Chondrocyte (in vitro differentiated cells): ENCODE results near the gene DYTN. TPM values are rescaled to one million over a fixed set of nuclear protein-coding genes. Genes with fewer than 3 reads are reported as not detected.
"Not testable (repeated sequence)": the region's sequence is repeated elsewhere in the genome, so short reads cannot be mapped to it uniquely, and the experiment has no call there.

Experiments used
- DNase-seq: peaks from one replicate; pipeline ENCODE4 v3.0.0; 2021; ENCODE audit warnings: mixed read lengths, low spot score
- H3K27ac Mint-ChIP-seq: one replicate; pipeline ENCODE4 v1.8.0; 2021; ENCODE audit warnings: mild to moderate bottlenecking, moderate library complexity, mixed read lengths; ENCODE audit not compliant: unreplicated experiment
- H3K27me3 Mint-ChIP-seq: 2 replicates; pipeline ENCODE4 v1.8.0; 2021; ENCODE audit warnings: low read depth, mixed read lengths
- H3K36me3 Mint-ChIP-seq: 2 replicates; pipeline ENCODE4 v1.8.0; 2021; ENCODE audit warnings: low read depth, mixed read lengths
- H3K4me1 Mint-ChIP-seq: 2 replicates; pipeline ENCODE4 v1.8.0; 2021; ENCODE audit warnings: low read depth, mild to moderate bottlenecking, mixed read lengths
- H3K4me3 Mint-ChIP-seq: one replicate; pipeline ENCODE4 v1.8.0; 2021; ENCODE audit warnings: mild to moderate bottlenecking, moderate library complexity, mixed read lengths; ENCODE audit not compliant: unreplicated experiment
- H3K9me3 Mint-ChIP-seq: 2 replicates; pipeline ENCODE4 v1.8.0; 2021; ENCODE audit warnings: low read depth, mixed read lengths
- total RNA-seq: library from RNA; stranded (reverse); gene quantifications from 3 replicates; pipeline ENCODE4 v1.2.1, GENCODE V29; 2021
- TF ChIP-seq, protein P1 (sequence below): fragments of 200-600 bp; sonication (generic); IDR thresholded peaks from 2 replicates; pipeline ENCODE4 v1.5.0; 2021; ENCODE audit warnings: antibody characterized with exemption, mild to moderate bottlenecking, moderate library complexity

The DYTN gene
- total RNA-seq, 1 donor from 2014 or later, result not detected

DNA sequence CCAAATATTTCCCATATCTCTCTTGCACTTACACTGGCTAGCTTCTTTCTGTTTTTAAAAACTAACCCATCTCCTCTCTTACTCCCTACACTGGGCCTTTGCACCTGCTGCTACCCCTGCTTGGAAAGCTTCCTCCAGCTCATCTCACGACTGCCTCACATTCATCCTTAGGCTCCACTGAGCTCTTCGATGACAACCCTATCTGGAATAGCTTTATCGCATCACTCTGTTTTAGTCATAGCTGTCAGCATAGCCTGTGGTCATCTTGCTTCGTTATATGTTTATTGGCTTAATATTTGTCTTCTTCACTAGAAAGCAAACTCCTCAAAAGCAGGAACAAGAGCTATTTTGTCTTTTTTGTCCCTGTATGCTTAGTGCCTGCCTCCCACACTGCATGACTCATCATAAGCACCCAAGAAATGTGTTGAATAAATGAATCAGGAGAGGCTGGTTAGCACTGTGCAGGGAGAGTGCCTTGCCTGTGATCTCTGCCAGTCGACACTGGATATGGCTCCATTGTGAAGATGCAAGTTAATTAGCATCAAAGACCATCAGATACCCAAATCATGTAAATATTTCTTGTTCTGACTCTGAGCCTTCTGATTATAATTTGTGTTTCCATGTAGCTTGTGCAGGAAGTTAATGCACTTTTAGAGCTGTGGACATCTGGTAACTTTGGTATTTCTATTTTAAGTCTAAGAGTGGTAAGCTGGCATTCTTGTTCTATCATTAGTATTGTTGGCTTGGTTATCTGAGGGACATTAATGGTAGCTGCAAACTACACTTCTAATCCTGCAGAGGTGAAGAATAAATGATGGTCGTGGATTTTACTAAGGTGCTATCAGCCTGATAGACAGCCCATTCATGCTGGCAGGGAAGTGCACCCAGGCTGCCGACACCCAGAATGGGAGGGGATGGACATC is 10.3 kb upstream of the DYTN start:
- peaks cover 4% of the 10 kb centered on the region for H3K9me3 Mint-ChIP-seq
- H3K36me3 Mint-ChIP-seq, result no peaks in the 10 kb centered on the region
- no peak overlapping the region for H3K4me3 Mint-ChIP-seq
- no peaks in the 10 kb centered on the region for H3K4me1 Mint-ChIP-seq
- no peak for DNase-seq
- no peak overlapping the region for H3K27ac Mint-ChIP-seq
- H3K27me3 Mint-ChIP-seq, result peaks cover 39% of the 10 kb centered on the region
- TF ChIP-seq, protein P1, sequence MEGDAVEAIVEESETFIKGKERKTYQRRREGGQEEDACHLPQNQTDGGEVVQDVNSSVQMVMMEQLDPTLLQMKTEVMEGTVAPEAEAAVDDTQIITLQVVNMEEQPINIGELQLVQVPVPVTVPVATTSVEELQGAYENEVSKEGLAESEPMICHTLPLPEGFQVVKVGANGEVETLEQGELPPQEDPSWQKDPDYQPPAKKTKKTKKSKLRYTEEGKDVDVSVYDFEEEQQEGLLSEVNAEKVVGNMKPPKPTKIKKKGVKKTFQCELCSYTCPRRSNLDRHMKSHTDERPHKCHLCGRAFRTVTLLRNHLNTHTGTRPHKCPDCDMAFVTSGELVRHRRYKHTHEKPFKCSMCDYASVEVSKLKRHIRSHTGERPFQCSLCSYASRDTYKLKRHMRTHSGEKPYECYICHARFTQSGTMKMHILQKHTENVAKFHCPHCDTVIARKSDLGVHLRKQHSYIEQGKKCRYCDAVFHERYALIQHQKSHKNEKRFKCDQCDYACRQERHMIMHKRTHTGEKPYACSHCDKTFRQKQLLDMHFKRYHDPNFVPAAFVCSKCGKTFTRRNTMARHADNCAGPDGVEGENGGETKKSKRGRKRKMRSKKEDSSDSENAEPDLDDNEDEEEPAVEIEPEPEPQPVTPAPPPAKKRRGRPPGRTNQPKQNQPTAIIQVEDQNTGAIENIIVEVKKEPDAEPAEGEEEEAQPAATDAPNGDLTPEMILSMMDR, result no peak

- Mint-ChIP-seq H3K4me3 (no peak overlapping the region), H3K4me1 (no peaks in the 10 kb centered on the region), H3K27me3 (peaks cover 37% of the 10 kb centered on the region), H3K27ac (no peak overlapping the region), H3K36me3 (no peaks in the 10 kb centered on the region), H3K9me3 (peaks cover 4% of the 10 kb centered on the region)
- DNase-seq, result no peak
- TF ChIP-seq, protein P1, result no peak
Observed at GRCh38 chr2:206727287-206727686, 9.1 kb upstream of the DYTN start.

GRCh38 chr2:206723288-206723687 is 5.1 kb upstream of the DYTN start:
- TF ChIP-seq, protein P1, result no peak
- Mint-ChIP-seq H3K27me3 (peaks cover 24% of the 10 kb centered on the region), H3K36me3 (no peaks in the 10 kb centered on the region), H3K9me3 (no peaks in the 10 kb centered on the region), H3K27ac (no peak overlapping the region), H3K4me1 (no peaks in the 10 kb centered on the region), H3K4me3 (no peak overlapping the region)
- no peak for DNase-seq

DNA sequence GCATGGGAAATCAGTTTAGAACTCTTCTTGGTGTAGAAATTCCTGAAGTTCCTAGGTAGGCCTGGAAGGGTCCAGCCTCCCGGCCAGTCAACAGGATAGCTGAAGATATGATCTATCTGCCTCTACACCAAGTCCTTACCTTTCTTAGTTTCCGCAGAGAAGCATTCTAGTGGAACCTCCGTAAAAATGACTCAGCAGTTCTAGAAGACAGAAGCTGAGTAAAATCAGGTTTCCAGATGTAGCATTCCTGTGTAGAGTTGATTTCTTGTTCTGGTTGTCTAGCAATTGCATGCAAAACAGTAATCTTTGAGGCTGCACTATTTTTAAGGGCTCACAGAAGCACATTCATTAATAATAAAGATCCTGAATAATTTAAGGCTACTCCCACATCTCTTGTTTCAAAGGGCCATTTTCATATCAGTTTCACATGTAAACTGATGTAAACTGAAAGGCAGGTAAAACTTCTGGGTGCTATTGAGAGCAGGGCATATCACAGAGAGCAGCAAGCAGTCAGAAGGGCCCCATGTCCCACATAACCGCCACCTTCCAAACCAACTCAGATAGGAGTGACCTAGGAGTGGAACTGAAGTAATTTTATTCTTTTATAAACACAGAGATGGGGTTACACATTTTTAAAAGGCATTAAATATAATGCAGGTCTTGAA is 3.2 kb upstream of the DYTN start:
- H3K27me3 Mint-ChIP-seq, result peaks cover 24% of the 10 kb centered on the region
- no peaks in the 10 kb centered on the region for H3K4me1 Mint-ChIP-seq

DNA sequence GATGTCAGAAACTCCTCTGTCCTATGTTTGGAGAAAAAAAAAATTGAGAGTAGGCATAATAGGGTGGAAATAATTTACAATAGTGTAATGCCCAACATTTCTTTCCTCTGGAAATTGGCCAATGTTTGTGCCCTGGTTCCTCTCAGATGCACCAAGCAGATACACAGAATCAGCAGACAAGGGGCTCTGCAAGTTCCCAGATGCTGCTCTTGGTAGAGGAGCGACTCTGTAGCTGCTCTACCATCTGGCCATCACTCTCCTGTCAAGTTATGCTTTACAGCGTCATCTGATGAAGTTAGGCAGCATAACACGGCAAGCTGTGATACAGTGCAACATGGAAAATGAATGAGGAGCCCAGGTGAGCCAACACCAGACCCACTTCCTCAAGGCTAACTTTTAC is 1.6 kb downstream of the DYTN start:
- DNase-seq, result no peak
- Mint-ChIP-seq H3K4me3 (no peak overlapping the region), H3K27ac (no peak overlapping the region), H3K4me1 (no peaks in the 10 kb centered on the region), H3K9me3 (no peaks in the 10 kb centered on the region), H3K27me3 (peaks cover 25% of the 10 kb centered on the region), H3K36me3 (no peaks in the 10 kb centered on the region)
- TF ChIP-seq, protein P1, result no peak

More for the DNA sequence above, 3.2 kb upstream of the DYTN start:
- DNase-seq, result no peak
- TF ChIP-seq, protein P1, result no peak
- no peaks in the 10 kb centered on the region for H3K9me3 Mint-ChIP-seq
- H3K27ac Mint-ChIP-seq, result no peak overlapping the region
- no peak overlapping the region for H3K4me3 Mint-ChIP-seq
- no peaks in the 10 kb centered on the region for H3K36me3 Mint-ChIP-seq

- not testable (repeated sequence) for H3K4me1 Mint-ChIP-seq, H3K9me3 Mint-ChIP-seq, H3K4me3 Mint-ChIP-seq, H3K27ac Mint-ChIP-seq, H3K36me3 Mint-ChIP-seq, DNase-seq
- peaks cover 25% of the 10 kb centered on the region for H3K27me3 Mint-ChIP-seq
Observed at GRCh38 chr2:206715183-206715582, 3.0 kb downstream of the DYTN start.
